Fibroblast of pulmonary artery (primary cell): ENCODE data around the gene PKP1.
"Not testable (repeated sequence)": the region's sequence is repeated elsewhere in the genome, so short reads cannot be mapped to it uniquely, and the experiment has no call there.

Source experiments
- DNase-seq: peaks from one replicate; pipeline ENCODE4 v3.0.0-alpha.2; 2010; ENCODE audit warnings: low read depth
- H3K4me3 ChIP-seq: replicated peaks from 2 replicates; pipeline ENCODE4 v1.5.1; 2011; ENCODE audit warnings: low read depth, mild to moderate bottlenecking, control low read depth, low read length, moderate library complexity
- TF ChIP-seq, protein P1 (sequence below): IDR thresholded peaks from 2 replicates; pipeline ENCODE4 v1.5.1; 2011; ENCODE audit warnings: mild to moderate bottlenecking, control low read depth, low read length, inconsistent platforms; ENCODE audit errors: missing control alignments

PKP1 gene, protein sequence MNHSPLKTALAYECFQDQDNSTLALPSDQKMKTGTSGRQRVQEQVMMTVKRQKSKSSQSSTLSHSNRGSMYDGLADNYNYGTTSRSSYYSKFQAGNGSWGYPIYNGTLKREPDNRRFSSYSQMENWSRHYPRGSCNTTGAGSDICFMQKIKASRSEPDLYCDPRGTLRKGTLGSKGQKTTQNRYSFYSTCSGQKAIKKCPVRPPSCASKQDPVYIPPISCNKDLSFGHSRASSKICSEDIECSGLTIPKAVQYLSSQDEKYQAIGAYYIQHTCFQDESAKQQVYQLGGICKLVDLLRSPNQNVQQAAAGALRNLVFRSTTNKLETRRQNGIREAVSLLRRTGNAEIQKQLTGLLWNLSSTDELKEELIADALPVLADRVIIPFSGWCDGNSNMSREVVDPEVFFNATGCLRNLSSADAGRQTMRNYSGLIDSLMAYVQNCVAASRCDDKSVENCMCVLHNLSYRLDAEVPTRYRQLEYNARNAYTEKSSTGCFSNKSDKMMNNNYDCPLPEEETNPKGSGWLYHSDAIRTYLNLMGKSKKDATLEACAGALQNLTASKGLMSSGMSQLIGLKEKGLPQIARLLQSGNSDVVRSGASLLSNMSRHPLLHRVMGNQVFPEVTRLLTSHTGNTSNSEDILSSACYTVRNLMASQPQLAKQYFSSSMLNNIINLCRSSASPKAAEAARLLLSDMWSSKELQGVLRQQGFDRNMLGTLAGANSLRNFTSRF

DNA sequence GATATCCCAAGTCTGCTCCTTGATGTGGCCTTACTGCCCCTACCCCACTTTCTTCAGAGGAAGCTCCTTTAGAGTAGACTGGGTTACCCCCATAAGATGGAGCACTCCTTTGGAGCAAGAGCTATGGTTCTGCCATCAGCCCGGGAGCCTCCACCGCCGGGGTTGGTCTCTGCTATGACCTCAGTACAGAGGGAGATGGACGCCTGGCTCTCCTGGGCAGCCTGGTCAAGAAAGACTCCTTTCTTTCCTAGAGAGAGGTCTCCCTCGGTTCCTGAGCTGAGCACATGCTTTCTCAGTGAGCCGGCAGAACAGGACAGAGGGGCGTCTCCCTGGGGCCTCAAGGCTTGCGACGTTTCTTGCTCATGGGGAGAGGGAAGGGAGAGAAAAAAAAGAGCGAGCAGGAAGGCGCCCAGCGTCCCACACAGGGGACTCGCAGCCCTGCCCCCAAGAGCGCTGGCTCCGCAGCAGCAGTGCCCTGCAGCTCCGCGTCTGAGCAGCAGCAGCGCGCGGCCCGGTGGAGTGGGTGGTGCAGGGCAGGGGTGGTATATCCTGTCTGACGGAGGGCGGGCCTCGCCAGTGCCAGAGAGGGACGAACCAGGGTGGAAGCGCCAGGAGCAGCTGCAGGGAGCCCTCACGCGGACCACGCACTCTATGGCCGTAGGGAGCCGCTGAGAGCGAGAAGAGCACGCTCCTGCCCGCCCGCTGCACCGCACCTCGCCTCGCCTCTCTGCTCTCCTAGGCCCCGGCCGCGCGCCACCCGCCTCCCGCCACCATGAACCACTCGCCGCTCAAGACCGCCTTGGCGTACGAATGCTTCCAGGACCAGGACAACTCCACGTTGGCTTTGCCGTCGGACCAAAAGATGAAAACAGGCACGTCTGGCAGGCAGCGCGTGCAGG lies at the start of gene PKP1:
Gene PKP1, plus strand, starts transcription at position 576 of the 899 bp plus-strand sequence. Its CDS starts 197 bp downstream, at position 773.
- TF ChIP-seq, protein P1, sequence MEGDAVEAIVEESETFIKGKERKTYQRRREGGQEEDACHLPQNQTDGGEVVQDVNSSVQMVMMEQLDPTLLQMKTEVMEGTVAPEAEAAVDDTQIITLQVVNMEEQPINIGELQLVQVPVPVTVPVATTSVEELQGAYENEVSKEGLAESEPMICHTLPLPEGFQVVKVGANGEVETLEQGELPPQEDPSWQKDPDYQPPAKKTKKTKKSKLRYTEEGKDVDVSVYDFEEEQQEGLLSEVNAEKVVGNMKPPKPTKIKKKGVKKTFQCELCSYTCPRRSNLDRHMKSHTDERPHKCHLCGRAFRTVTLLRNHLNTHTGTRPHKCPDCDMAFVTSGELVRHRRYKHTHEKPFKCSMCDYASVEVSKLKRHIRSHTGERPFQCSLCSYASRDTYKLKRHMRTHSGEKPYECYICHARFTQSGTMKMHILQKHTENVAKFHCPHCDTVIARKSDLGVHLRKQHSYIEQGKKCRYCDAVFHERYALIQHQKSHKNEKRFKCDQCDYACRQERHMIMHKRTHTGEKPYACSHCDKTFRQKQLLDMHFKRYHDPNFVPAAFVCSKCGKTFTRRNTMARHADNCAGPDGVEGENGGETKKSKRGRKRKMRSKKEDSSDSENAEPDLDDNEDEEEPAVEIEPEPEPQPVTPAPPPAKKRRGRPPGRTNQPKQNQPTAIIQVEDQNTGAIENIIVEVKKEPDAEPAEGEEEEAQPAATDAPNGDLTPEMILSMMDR: no peak
- no peak for DNase-seq
- H3K4me3 ChIP-seq: no peak within 1 kb of the TSS

DNA sequence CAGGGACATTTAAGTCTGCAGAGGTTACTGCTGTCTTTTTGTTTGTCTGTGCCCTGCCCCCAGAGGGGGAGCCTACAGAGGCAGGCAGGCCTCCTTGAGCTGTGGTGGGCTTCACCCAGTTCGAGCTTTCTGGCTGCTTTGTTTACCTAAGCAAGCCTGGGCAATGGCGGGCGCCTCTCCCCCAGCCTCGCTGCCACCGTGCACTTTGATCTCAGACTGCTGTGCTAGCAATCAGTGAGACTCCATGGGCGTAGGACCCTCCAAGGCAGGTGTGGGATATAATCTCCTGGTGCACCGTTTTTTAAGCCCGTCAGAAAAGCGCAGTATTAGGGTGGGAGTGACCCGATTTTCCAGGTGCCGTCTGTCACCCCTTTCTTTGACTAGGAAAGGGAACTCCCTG lies 43.7 kb upstream of the PKP1 start:
- not testable (repeated sequence) for DNase-seq, H3K4me3 ChIP-seq

DNA sequence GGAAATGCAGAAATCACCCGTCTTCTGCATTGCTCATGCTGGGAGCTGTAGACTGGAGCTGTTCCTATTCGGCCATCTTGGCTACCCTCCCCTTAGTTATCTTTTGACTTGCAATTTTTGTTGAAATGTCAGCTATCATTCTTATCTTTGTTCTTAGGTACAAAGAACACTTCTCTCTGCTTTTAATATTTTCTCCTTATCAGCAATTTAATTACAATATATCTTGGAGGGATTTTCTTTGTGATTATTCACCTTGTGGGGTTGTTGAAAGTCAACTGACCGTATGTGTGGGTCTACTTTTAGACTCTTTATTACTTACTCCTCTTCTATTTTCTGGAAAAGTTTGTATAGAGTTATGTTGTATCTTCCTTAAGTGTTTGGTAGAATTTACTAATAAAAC lies 43.1 kb upstream of the PKP1 start:
- no peak for DNase-seq
- no peak overlapping the region for H3K4me3 ChIP-seq
- TF ChIP-seq, protein P1: no peak

DNA sequence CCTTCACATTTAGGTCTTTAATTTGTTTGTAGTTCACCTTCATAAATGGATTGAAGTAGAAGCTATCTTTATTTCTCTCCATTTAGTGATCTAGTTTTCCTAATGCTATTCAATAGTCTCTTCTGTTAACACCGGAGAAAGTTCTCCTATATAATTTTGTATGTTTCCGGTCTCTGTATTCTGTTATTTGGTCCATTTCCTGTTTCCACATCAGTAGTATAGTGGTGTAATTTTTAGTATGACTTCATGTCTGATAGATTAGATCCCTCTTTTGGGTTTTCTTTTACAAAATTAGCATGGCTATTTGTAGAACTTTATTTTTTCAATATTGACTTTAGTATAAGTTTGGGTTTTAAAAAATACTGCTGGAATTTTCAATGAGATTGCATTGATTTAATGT lies 41.6 kb upstream of the PKP1 start:
- DNase-seq: no peak
- H3K4me3 ChIP-seq: no peak overlapping the region
- TF ChIP-seq, protein P1: no peak

DNA sequence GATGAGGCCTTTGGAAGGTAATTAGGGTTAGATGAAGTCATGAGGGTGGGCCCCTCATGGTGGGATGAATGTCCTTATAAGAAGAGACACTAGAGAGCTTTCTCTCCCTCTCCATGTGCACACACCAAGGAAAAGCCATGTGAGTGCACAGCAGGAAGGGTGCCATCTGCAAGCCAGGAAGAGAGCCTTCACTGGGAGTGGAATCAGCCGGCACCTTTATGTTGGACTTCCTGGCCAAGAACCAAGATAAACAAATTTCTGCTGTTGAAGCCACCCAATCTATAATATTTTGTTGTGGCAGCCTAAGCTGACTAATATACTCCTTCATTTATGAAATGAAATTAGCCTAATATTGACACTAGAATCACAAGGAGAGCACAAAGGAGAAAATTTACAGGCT lies 38.2 kb upstream of the PKP1 start:
- H3K4me3 ChIP-seq: no peak overlapping the region
- no peak for DNase-seq
- TF ChIP-seq, protein P1: no peak

DNA sequence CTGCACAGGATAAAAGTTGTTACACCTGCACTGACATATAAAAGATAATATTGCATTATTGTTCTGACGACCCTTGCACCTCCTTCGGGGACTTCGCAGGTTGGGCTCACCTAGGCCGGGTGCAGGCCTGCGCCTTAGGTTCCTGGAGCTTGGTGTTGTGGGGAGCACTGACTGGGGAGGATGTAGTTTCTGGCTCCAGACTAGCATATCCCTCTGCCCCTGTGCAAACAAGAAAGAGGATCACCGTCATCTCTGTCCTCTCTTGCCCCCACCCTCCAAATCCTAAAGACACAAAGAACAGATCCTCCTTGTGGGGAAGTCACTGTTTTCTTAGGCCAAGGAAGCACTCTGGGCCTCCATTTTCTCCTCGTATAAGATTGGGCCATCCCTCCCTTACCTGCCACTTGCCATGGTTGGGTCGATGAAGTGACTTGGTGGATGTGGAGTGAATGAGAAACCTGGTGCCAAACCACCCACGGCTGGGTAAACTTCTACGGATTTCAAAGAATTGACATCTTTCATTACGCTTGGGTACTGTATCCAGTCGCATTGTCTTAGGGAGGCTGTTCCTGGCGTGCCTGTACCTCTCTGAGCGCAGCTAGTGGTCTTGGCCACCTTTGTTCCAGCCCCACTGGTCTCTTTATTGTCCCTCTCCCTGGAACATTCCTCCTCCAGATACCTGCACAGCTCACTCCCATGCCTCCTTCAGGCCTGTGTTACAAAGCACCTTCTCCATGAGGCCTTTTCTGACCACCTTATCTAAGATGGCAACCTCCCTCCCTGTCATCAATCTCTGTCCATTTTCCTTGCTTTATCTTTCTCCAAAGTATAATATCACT lies 34.4 kb upstream of the PKP1 start:
- TF ChIP-seq, protein P1: no peak
- H3K4me3 ChIP-seq: no peak overlapping the region
- DNase-seq: no peak
